HUDEP-2 (cell line): ENCODE data around the gene AATK.
A peak's percentile ranks its signal among the peaks of the same experiment; 100 is the strongest.

Source experiments
- DNase-seq, 76 experiments: peaks; one replicate each; lab custom pipeline; 2025; ENCODE audit not compliant: unreplicated experiment in 76 of 76; lab: John Stamatoyannopoulos, UW

The AATK gene

GRCh38 chr17:81183807-81184206 lies 17.8 kb upstream of the AATK start:
- no peak for DNase-seq

- DNase-seq = no peak
Observed at GRCh38 chr17:81183316-81183715, 17.3 kb upstream of the AATK start.

DNA sequence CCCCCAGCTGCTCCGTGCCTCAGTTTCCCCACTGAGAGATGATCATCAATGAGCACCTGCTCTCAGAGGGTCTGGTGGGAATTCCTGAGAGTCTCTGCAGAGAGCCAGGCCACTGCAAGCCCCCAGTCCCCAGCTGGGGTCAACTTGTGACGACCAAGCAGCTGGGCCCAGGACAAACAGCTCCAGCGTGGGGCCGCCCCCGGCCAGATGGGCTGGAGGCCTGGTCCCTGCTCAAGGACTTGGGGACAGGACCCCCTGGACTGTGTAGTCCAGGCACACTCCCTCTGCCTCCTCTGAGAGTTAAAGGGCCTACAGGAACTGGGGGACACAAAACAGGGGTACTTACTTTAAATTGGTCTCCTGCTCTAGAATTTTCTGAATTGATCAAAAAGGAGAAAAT lies 16.6 kb upstream of the AATK start:
- DNase-seq = no peak

- no peak for DNase-seq
Observed at GRCh38 chr17:81181811-81182185, 15.8 kb upstream of the AATK start.

DNA sequence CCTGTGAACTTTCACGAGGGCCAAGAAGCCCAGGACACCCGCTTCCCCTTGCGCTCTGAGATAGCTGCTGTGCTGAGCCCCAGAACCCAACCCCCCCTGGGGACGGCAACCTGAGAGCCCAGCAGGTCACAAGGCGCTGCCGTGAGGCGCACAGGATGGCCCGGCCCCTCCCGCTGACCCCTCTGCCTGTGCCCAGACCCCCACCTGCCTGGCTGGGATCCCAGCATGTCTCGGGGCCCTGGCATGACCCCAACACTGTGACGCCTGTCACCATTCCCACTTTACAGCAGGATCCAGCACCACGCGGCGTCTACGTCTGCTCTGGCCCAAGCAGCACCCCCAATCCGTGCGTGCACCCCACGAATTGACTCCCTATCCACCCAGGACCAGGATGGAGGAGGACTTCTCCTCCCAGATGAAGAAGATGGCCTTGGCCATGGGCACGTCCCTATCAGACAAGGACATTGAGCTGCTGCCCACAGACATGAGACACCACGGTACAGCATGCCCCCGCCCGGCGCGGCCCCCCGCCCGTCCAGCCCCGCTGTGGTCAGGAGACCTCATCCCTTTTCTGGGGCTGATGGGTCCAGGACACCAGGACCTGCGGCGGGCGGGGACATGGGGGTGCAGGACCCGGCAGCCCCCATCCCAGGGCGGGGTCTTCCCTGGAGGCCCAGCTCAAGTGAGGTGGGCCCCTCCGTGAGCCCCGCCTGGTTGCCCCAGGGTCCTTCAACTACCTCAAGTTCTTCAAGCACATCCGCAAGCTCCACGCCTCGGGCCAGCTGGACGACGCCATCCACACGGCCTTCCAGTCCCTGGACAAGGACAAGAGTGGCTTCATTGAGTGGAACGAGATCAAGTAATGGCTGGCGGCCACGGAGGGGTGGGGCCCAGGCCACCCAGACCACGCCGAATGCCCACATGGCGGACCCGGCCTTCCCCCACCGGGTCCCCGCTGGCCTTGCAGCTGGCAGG lies 15.1 kb upstream of the AATK start:
- DNase-seq = no peak

- DNase-seq = no peak
Observed at GRCh38 chr17:81179861-81180260, 13.8 kb upstream of the AATK start.

DNA sequence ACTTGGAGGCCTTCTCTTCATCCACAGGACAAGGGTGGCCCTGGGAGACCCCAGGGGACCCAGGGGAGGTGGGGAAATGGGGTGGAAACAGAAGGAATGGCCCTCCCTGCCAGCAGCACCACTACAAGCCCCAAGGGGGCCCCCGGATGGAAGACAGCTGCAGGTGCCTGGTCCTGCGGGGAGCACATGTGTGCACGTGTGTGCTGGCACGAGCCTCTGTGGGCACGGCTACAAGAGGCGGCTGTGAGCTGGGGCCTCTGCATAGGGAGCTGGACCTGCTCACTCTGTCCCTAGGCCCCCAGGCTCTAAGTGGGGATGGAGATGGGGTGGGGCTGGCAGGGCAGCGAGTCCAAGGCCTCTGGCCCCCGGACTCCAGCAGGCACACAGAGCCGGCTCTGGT lies 13.2 kb upstream of the AATK start:
- no peak for DNase-seq

- DNase-seq = no peak
Observed at GRCh38 chr17:81178136-81179091, 12.4 kb upstream of the AATK start.

GRCh38 chr17:81176666-81177065 lies 10.6 kb upstream of the AATK start:
- no peak for DNase-seq

DNA sequence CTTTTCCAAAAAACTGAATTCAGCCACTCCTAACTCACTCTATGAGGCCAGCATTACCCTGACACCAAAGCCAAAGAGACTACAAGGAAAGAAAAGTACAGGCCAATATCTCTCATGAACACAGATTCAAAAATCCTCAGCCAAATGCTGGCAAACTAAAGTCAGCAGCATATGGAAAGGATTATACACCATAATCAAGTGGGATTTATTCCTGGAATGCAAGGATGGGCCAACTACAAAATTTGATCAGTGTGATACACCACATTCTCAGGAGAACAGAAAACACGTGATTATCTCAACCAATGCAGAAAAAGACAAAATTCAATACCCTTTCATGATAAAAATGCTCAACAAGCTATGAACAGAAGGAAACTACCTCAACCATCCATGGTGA lies 7.7 kb upstream of the AATK start:
- no peak for DNase-seq

DNA sequence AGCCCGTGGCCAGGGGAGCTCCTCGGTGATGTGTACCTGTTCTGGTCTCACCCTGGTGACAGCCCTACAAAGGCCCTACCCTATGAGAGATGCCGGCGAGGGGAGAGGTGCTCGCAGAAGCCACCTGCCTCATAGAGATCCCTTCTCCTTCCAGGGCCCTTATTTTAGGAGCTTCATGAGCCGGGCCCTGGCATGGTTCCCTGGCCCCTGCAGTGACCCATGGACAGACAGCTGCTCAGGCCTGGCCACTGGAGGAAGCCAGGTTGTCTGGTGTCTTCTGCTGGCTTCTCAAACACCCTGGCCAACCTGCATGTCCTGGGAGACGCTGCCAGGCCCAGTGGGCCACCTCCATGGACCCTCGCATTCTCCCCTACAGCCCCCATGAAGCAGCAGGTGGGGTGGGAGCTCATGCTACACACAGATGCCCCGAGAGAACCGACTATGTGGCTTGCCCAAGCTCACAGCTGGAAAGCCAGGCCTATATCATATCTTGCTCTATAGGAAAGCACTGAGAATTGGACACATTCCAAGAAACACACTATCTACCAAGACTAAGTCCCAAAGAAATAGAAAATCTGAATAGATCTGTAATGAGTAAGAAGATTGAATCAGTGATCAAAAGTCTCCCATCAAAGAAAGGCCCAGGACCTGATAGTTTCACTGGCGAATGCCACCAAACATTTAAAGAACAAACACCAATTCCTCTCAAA lies 7.2 kb upstream of the AATK start:
- DNase-seq = peak in 1 of 76 experiments; percentile 7

- DNase-seq = no peak
Observed at GRCh38 chr17:81171941-81172340, 5.9 kb upstream of the AATK start.

- no peak for DNase-seq
Observed at GRCh38 chr17:81170727-81171494, 4.9 kb upstream of the AATK start.

- no peak for DNase-seq
Observed at GRCh38 chr17:81169870-81170309, 3.9 kb upstream of the AATK start.

DNA sequence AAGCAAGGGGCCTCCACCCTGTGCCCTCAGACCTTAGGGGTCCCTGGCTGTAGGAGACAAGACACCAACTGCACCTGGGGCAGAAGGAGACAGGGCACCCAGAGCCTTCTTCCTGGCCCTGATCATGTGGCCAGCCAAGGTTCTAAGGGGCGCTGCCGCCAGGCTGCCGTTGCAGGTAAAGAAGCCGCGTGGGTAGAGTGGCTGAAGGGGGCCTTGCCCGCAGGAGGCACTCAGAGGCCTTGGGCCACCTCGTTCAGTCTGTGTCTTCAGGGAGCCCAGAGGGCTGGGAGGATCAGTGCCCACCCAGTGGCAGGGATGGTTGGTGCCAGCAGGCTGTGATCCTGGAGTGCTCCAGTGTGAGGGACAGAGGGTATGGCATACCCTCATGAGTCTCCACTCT lies 1.6 kb upstream of the AATK start:
- DNase-seq = no peak

DNA sequence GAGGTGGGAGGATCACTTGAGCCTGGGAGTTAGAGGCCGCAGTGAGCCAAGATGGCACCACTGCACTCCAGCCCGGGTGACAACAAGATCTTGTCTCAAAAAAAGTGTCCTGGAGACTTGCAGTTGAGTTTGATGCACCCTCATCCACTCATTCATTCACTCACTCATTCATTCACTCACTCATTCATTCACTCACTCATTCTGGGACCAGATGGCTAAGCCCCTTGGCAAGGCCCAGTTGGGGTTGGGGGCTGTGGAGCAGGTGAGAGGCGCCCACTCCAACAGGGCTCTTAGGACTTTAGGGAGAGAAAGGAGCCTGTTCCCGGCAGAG lies 1.1 kb upstream of the AATK start:
- DNase-seq = no peak

DNA sequence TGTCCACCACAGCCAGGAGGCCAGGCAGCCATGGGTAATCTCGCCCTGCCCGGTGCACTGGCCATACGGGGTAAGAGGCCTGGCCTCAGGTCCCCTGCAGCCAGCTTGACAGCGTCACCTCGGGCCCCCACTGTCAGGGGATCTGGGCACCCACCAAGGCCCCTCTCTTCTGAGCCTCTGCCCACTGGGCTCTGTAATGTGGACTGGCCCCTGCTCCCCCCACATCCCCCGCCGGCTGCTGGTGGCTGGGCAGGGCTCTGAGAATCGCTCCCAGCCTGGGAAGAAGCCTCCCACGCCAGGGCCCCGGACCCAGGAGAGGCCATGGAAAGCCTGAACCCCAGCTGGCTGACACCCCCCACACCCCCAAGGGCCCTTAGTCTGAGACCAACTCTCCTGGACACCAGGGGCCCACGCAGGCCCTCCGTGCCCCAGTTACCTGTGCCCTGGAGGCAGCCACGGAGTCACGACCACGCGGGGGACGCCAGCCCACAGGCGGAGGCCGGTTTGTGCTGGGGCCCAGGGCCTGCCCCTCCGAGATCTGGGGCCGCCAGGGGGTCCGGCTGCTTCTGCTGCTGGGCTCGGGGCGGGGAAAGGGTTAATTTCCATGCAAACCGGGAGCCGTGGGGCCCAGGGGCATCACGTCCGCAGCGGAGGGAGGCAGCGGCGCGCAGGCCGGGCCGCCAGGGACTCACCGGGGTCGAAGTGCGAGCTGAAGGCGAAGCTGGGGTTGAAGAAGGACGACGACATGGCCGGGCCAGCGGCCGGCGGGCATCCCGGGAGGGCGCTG lies 582 bp downstream of the AATK start, which contains the start of gene PVALEF:
Gene PVALEF, plus strand, starts transcription at position 262 of the 787 bp plus-strand sequence. CDS start 15,720 bp downstream, outside the sequence.
- DNase-seq = no peak

DNA sequence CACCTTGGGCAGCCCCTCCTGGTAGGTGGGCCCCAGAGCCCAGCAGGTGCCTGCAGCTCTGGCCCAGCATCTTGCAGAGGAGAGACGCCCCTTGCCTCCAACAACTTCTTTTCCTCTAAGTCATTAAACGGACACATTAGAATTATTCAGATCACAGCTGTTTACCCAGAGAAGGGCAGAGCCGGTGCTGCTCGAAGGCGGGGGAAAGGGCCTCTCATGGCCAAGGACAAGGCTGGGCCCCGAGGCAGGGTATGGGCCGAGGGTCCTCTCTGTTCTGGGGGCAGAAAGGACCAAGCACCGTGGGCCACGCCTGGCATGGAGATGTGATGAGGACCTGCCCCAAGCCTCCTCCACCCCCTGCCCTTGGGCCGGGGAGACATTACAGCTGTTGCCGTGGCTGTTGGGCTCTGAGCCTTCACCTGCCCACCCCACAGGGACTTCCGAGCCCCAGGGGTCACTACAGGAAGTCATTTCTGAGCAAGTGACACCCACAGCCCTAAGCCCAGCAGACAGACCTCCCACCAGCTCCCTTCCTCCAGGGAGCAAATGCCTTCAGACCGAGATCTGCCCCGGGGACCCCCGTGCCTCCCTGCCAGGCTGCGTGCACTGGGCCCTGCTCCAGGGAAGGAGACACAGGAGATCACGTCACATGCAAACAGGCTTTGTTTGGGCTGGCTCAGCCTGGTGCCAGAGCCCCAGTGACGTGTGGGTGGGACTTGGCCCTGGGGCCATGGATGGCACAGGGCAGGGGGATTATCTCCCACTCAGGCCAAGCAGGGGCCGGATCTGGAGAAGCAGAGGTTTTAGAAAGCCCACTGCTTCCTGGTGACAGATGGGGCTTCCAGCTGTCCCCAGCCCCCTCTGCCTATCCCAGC lies 1.4 kb downstream of the AATK start:
- no peak for DNase-seq
